SU-DHL-6 (cell line): ENCODE measurements around the gene IGF2.
A peak's percentile ranks its signal among the peaks of the same experiment; 100 is the strongest.

ENCODE experiments used
- H2AFZ ChIP-seq: fragments of 200-600 bp; sonication (generic); 2 replicates; pipeline ENCODE4 v1.6.1; 2014; ENCODE audit warnings: low read depth, mild to moderate bottlenecking, moderate library complexity, mixed read lengths, antibody characterized with exemption, low read length; ENCODE audit not compliant: severe bottlenecking
- H3F3A ChIP-seq: fragments of 200-600 bp; shearing (Covaris generic); 2 replicates; pipeline ENCODE4 v1.6.0; 2016; ENCODE audit warnings: antibody characterized with exemption, mild to moderate bottlenecking; ENCODE audit not compliant: insufficient read depth
- H3K27ac ChIP-seq: fragments of 200-600 bp; sonication (generic); 2 replicates; pipeline ENCODE4 v1.5.1; 2016; ENCODE audit warnings: low read depth, mild to moderate bottlenecking, low read length, moderate library complexity, mixed read lengths
- H3K27me3 ChIP-seq: fragments of 200-600 bp; sonication (generic), shearing (Covaris generic); 2 replicates; pipeline ENCODE4 v1.6.0; 2014; ENCODE audit warnings: mild to moderate bottlenecking, low read length
- H3K36me3 ChIP-seq: fragments of 200-600 bp; sonication (generic); 2 replicates; pipeline ENCODE4 v1.6.1; 2014; ENCODE audit warnings: mild to moderate bottlenecking, low read length, mixed read lengths
- H3K4me2 ChIP-seq: fragments of 300-600, 200-600 bp; shearing (Covaris generic), sonication (generic); 2 replicates; pipeline ENCODE4 v1.6.0; 2014; ENCODE audit warnings: low read length, low read depth, mild to moderate bottlenecking; ENCODE audit not compliant: poor library complexity, severe bottlenecking
- H3K4me3 ChIP-seq: fragments of 200-600 bp; sonication (generic); 2 replicates; pipeline ENCODE4 v1.5.1; 2014; ENCODE audit warnings: antibody characterized with exemption, low read length, mild to moderate bottlenecking, mixed read lengths; ENCODE audit not compliant: insufficient read depth, poor library complexity, severe bottlenecking
- H3K79me2 ChIP-seq: fragments of 200-600 bp; sonication (generic); 2 replicates; pipeline ENCODE4 v1.6.1; 2014; ENCODE audit warnings: mild to moderate bottlenecking, low read length, moderate library complexity; ENCODE audit not compliant: insufficient read depth
- H3K9ac ChIP-seq: fragments of 200-600 bp; sonication (generic); 2 replicates; pipeline ENCODE4 v1.7.0; 2014; ENCODE audit warnings: mild to moderate bottlenecking, low read length
- H3K9me2 ChIP-seq: fragments of 200-600 bp; sonication (generic); replicated peaks from 2 replicates; pipeline ENCODE4 v1.6.1; 2014; ENCODE audit warnings: low read length; ENCODE audit not compliant: insufficient read depth
- H3K9me3 ChIP-seq: fragments of 200-600 bp; sonication (generic); 2 replicates; pipeline ENCODE4 v1.6.1; 2014; ENCODE audit warnings: low read length, mixed read lengths; ENCODE audit not compliant: insufficient read depth
- H4K20me1 ChIP-seq: fragments of 200-600 bp; sonication (generic); 2 replicates; pipeline ENCODE4 v1.6.1; 2014; ENCODE audit warnings: low read depth, mild to moderate bottlenecking, antibody characterized with exemption, low read length, moderate library complexity, mixed read lengths
- EZH2phosphoT487 ChIP-seq: fragments of 200-600 bp; sonication (generic), shearing (Covaris generic); conservative IDR thresholded peaks from 2 replicates; pipeline ENCODE4 v1.6.1; 2018; ENCODE audit warnings: mild to moderate bottlenecking, antibody characterized with exemption, low read length, moderate library complexity, mixed read lengths
- TF ChIP-seq, protein P1 (sequence below): fragments of 200-600 bp; sonication (generic); IDR thresholded peaks from one replicate; pipeline ENCODE4 v1.5.1; 2017; ENCODE audit warnings: antibody characterized with exemption, mild to moderate bottlenecking, low read length, moderate library complexity; ENCODE audit not compliant: insufficient read depth, poor library complexity, severe bottlenecking

IGF2 gene

DNA sequence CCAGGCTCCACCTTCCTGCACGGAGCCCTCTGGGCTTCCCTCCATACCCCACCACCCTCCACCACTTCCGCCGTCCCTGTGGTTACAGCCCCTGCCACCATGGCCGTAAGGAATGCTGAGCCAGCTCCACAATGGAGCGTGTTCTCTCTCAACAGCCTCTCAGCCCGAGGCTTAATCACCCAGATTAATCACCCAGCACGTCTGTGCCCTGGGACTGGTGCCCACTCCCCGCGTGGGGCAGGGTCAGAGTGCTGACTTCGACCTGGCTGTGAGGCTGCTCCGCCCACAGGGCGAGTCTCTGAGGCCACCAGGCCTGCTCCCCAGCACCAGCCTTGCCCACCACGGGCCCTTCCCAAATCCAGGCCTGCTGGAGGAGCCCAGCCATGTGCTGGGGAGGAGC, 36.5 kb upstream of the IGF2 start:
- Histone ChIP-seq H3K4me2 (no peak overlapping the region), H3K27ac (no peak overlapping the region), H3F3A (no peaks in the 10 kb centered on the region), H3K9me3 (no peaks in the 10 kb centered on the region), H3K9ac (no peak overlapping the region), H3K4me3 (no peak overlapping the region), H3K79me2 (no peaks in the 10 kb centered on the region), H4K20me1 (no peaks in the 10 kb centered on the region), H3K36me3 (no peaks in the 10 kb centered on the region), H3K9me2 (no peaks in the 10 kb centered on the region), H3K27me3 (no peaks in the 10 kb centered on the region), H2AFZ (no peak overlapping the region)
- TF ChIP-seq, protein P1, sequence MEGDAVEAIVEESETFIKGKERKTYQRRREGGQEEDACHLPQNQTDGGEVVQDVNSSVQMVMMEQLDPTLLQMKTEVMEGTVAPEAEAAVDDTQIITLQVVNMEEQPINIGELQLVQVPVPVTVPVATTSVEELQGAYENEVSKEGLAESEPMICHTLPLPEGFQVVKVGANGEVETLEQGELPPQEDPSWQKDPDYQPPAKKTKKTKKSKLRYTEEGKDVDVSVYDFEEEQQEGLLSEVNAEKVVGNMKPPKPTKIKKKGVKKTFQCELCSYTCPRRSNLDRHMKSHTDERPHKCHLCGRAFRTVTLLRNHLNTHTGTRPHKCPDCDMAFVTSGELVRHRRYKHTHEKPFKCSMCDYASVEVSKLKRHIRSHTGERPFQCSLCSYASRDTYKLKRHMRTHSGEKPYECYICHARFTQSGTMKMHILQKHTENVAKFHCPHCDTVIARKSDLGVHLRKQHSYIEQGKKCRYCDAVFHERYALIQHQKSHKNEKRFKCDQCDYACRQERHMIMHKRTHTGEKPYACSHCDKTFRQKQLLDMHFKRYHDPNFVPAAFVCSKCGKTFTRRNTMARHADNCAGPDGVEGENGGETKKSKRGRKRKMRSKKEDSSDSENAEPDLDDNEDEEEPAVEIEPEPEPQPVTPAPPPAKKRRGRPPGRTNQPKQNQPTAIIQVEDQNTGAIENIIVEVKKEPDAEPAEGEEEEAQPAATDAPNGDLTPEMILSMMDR, result no peak
- TF ChIP-seq EZH2phosphoT487, result no peak

DNA sequence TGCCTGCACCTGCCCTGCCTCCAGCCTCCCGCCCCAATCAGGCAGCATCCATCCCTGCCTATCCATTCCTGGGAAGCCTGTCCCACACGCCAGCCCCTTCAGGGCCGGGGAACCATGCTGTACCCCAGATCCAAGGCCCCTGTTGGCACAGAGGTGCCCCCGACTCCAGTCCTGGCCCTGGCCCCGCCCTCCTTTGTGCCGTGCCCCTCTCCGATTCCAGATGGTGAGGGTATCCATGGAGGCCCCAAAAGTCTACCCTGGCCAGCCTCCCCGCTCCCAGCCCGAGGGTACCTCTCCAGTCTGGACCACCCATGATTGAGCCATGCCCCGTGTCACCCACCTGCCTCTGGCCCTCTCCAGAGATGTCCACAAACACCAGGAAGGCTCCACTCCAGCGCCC, 35.2 kb upstream of the IGF2 start:
- no peak overlapping the region for H3K9ac ChIP-seq
- no peaks in the 10 kb centered on the region for H3K9me3 ChIP-seq
- no peaks in the 10 kb centered on the region for H3K9me2 ChIP-seq
- no peak overlapping the region for H2AFZ ChIP-seq
- no peaks in the 10 kb centered on the region for H4K20me1 ChIP-seq
- H3K4me2 ChIP-seq, result no peak overlapping the region
- no peaks in the 10 kb centered on the region for H3K36me3 ChIP-seq
- no peak overlapping the region for H3K27ac ChIP-seq
- no peak for TF ChIP-seq EZH2phosphoT487
- no peaks in the 10 kb centered on the region for H3K27me3 ChIP-seq
- H3F3A ChIP-seq, result no peaks in the 10 kb centered on the region
- no peaks in the 10 kb centered on the region for H3K79me2 ChIP-seq
- H3K4me3 ChIP-seq, result no peak overlapping the region

DNA sequence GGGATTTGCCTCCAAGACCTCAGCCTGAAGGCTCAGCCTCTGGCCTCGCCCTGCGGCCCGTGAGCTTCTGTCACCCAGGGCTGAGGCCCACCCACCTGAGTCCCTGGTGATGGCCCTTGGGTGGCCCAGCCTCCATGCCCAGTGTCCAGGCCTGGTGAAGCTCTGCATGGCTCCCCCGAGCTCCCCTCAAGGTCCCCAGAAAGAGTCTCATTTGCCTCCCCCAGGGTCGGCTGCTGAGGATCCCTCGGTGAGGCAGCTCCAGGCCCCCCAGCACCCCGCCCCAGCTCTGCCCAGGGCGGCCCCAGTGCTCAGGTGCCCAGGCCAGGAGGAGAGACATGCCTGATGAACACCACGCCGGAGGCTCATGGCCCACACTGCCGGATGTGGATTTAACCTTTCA, 34.6 kb upstream of the IGF2 start:
- no peaks in the 10 kb centered on the region for H3K9me3 ChIP-seq
- no peaks in the 10 kb centered on the region for H3K79me2 ChIP-seq
- no peak overlapping the region for H3K27ac ChIP-seq
- H3K27me3 ChIP-seq, result no peaks in the 10 kb centered on the region
- no peak overlapping the region for H2AFZ ChIP-seq
- no peaks in the 10 kb centered on the region for H3F3A ChIP-seq
- no peaks in the 10 kb centered on the region for H3K36me3 ChIP-seq
- TF ChIP-seq, protein P1, result no peak
- 0 out of 2 replicates have a peak, but pooled peaks have one; percentile 26 for TF ChIP-seq EZH2phosphoT487
- H4K20me1 ChIP-seq, result no peaks in the 10 kb centered on the region
- no peaks in the 10 kb centered on the region for H3K9me2 ChIP-seq
- no peak overlapping the region for H3K9ac ChIP-seq
- H3K4me3 ChIP-seq, result no peak overlapping the region
- no peak overlapping the region for H3K4me2 ChIP-seq

DNA sequence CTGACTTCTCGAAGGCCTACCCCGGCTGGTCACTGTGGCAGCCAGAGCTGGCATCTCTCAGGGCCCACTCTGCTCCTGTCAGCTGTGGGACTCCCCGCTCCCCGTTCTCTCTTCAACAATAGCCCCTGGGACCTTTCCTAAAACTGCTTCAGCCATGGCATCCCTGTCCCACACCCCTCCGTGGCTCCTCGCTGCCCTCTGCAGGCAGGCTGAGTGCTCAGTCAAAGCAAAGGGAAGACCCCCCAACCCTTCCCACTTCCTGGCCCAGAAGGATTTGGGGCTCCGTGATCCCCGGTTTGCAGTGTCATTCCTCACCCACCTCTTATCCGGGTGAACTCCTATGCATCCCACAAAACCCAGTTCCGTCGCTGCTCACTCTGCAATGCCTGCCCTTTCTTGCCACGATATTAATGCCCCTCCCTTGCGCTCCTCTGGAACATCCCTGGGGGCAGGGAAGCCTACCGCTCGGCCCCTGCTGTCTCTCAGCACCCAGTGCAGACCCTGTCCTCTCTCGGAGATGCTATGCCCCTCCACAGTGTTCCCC, 34.0 kb upstream of the IGF2 start:
- H3K27me3 ChIP-seq, result no peaks in the 10 kb centered on the region
- no peaks in the 10 kb centered on the region for H3K9me3 ChIP-seq
- H3K36me3 ChIP-seq, result no peaks in the 10 kb centered on the region
- H4K20me1 ChIP-seq, result no peaks in the 10 kb centered on the region
- H2AFZ ChIP-seq, result no peak overlapping the region
- H3K79me2 ChIP-seq, result no peaks in the 10 kb centered on the region
- TF ChIP-seq, protein P1, result no peak
- no peak for TF ChIP-seq EZH2phosphoT487
- no peaks in the 10 kb centered on the region for H3F3A ChIP-seq
- no peak overlapping the region for H3K4me2 ChIP-seq
- H3K4me3 ChIP-seq, result no peak overlapping the region
- no peak overlapping the region for H3K9ac ChIP-seq
- no peak overlapping the region for H3K27ac ChIP-seq
- H3K9me2 ChIP-seq, result no peaks in the 10 kb centered on the region
